Erythroblast (primary cell): ENCODE data around the gene PHEX.

ENCODE experiments used
- GATA1 ChIP-seq: IDR thresholded peaks from 2 replicates; pipeline ENCODE4 v1.6.1; 2011; ENCODE audit warnings: low read depth, mild to moderate bottlenecking, control low read depth, low read length, moderate library complexity
- POLR2A ChIP-seq: IDR thresholded peaks from 2 replicates; pipeline ENCODE4 v1.6.1; 2011; ENCODE audit warnings: mild to moderate bottlenecking, low read length

DNA sequence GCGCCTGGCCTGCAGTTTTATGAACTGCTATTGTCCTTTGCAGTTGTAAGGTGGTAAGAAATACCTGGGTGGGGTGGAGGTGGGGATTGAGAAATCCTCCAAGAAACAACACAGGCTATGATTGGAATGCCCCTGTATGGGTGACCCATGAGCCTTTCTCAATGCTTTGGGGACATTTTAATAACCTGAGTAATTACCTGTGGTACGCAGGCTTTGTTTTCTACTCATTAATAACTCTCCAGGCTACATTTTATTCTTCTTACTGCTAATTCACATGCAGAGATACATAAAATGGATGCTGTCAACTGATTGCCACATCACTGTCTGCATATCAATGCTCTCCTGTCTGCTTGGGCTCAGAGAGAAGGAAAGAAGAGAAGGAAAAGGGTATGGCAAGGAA lies 41.8 kb downstream of the PHEX start:
- TF ChIP-seq POLR2A = no peak
- no peak for TF ChIP-seq GATA1
